AG09309 (cell line): ENCODE results near the gene NLRC5.

Experiments
- DNase-seq: peaks from one replicate; pipeline ENCODE4 v3.0.0-alpha.2; 2010; ENCODE audit warnings: low read depth
- H3K4me3 ChIP-seq: 2 replicates; pipeline ENCODE4 v1.5.1; 2011; ENCODE audit warnings: mild to moderate bottlenecking, low read depth, low read length, moderate library complexity; ENCODE audit not compliant: control insufficient read depth
- CTCF ChIP-seq: IDR thresholded peaks from 2 replicates; pipeline ENCODE4 v1.5.1; 2011; ENCODE audit warnings: mild to moderate bottlenecking, low read depth, low read length, inconsistent platforms; ENCODE audit not compliant: insufficient read depth, control insufficient read depth; ENCODE audit errors: missing control alignments

NLRC5 gene

GRCh38 chr16:57007530-57007929 is 18.2 kb downstream of the NLRC5 start:
- no peak overlapping the region for H3K4me3 ChIP-seq
- DNase-seq: no peak
- TF ChIP-seq CTCF: no peak

- no peak for DNase-seq
- no peak overlapping the region for H3K4me3 ChIP-seq
- TF ChIP-seq CTCF: no peak
Measured at GRCh38 chr16:57008440-57008839, 19.1 kb downstream of the NLRC5 start.

- no peak for DNase-seq
- H3K4me3 ChIP-seq: no peak overlapping the region
- TF ChIP-seq CTCF: no peak
Measured at GRCh38 chr16:57009643-57010170, 20.4 kb downstream of the NLRC5 start.

GRCh38 chr16:57012353-57012752 is 23.0 kb downstream of the NLRC5 start:
- H3K4me3 ChIP-seq: no peak overlapping the region
- DNase-seq: no peak
- TF ChIP-seq CTCF: no peak

GRCh38 chr16:57013229-57013628 is 23.9 kb downstream of the NLRC5 start:
- no peak for TF ChIP-seq CTCF
- no peak overlapping the region for H3K4me3 ChIP-seq
- peak; percentile 58 for DNase-seq

- no peak for TF ChIP-seq CTCF
- no peak for DNase-seq
- no peak overlapping the region for H3K4me3 ChIP-seq
Measured at GRCh38 chr16:57013902-57014301, 24.5 kb downstream of the NLRC5 start.

GRCh38 chr16:57016301-57016700 is 26.9 kb downstream of the NLRC5 start:
- no peak for DNase-seq
- no peak overlapping the region for H3K4me3 ChIP-seq
- no peak for TF ChIP-seq CTCF
